CD4-positive, alpha-beta T cell treated with Interleukin-17A for 1 hour (primary cell): Measurements from ENCODE around the gene PTBP2.

Source experiments
- DNase-seq: peaks from one replicate; pipeline ENCODE4 v3.0.0-alpha.2; 2020

The PTBP2 gene, protein sequence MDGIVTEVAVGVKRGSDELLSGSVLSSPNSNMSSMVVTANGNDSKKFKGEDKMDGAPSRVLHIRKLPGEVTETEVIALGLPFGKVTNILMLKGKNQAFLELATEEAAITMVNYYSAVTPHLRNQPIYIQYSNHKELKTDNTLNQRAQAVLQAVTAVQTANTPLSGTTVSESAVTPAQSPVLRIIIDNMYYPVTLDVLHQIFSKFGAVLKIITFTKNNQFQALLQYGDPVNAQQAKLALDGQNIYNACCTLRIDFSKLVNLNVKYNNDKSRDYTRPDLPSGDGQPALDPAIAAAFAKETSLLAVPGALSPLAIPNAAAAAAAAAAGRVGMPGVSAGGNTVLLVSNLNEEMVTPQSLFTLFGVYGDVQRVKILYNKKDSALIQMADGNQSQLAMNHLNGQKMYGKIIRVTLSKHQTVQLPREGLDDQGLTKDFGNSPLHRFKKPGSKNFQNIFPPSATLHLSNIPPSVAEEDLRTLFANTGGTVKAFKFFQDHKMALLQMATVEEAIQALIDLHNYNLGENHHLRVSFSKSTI

DNA sequence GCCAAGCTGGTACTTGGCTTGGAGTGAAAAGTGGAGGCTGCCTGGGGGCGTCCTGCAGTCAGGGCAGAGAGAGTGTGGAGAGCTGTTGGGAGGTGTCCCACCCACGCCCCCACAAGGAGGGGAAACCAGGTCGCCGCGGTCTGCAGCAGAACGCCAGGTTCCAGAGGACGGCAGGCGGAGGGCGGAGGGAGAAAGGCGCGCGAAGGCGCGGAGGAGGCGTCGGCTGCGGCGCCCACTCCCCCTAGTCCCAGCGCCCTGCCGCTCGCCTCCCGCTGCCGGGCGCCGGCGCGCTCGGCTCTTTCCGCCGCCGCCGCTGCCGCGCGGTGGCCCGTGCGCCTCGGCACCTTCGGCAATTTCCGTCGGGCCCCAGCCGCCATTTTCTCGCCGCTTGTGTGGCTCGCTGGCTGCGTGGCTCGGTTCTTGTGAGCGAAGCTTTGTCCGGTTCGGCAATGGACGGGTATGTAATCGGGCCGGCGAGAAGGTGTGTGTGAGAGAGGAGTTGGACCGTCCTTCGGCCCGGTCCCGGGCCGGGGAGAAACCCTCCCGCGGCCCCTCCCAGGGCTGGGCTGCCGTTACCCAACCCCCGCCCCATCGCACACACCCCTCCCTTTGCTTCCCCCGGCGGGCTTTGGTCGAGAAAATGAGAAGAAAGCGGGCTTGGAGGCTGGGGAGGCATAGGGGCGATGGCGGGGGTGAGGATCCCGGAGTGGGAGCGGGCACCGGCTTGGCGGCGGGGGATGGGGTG is at the start of gene PTBP2:
TSS of gene PTBP2 (plus strand) at position 369 of the 745 bp plus-strand sequence. CDS start at position 450, 81 bp downstream.
- DNase-seq = peak; percentile 84

- DNase-seq = no peak
Observed at GRCh38 chr1:96674915-96675314, 46.7 kb upstream of the PTBP2 start.

- no peak for DNase-seq
Observed at GRCh38 chr1:96682056-96682455, 39.5 kb upstream of the PTBP2 start.

DNA sequence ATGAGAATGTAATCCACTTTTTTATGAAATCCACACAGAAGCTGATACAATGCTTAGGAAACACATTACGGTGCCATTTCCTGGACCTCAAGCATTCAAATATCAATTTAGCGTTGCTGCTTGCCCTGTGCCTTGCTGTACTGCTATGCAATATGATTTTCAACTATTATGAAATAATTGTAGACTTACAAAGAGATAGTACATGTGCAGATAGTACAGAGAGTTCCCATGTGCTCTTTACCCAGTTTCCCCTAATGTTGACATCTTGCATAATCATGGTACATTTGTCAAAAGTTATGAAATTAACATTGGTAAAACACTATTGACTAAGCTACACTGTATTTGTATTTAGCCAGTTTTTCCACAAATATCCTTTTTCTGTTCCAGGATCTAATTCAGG is 37.7 kb upstream of the PTBP2 start:
- no peak for DNase-seq

GRCh38 chr1:96684744-96685143 is 36.8 kb upstream of the PTBP2 start:
- no peak for DNase-seq

DNA sequence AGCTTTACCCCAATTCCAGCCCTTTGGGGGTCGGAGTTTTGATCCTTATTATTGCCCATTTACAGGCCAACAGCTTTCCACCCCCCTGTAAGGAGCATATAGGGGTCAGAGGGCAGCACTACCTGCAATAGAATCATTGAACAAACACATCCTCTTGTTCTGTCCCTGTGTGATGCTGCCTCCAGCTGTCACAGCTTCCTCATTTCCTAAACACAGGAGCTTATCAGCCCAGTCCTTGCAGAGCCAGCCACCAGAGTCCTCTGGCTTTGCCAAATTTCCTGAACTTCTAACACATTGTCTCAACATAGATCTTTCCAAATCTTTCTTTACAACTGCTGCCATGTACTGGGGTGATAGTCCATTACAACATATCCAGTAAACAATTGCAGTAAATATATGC is 32.8 kb upstream of the PTBP2 start:
- DNase-seq = no peak

GRCh38 chr1:96695954-96696353 is 25.6 kb upstream of the PTBP2 start:
- DNase-seq = no peak

DNA sequence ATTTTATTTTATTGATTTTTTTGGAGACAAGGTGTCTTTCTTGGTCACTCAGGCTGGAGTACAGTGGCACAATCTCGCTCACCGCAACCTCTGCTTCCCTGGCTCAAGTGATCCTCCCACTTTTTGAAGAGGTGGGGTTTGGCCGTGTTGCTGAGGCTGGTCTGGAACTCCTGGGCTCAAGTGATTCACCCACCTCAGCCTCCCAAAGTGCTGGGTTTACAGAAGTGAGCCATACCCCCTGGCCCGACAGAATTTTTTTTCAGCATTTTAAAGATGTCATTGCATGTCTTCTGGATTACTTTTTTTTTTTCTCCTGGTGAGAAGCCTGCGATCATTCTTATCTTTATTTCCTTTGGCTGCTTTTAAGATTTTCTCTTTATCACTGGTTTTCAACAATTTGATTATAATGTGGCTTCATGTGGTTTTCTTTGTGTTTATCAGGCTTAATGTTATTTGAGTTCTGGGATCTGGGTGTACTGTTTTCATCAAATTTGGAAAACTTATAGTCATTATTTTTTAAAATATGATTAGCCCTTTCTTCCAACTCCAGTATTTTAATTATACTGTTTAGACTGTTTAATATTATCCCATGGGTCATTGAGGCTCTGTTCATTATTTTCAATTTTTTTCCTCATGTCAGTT is 23.1 kb upstream of the PTBP2 start:
- DNase-seq = no peak

DNA sequence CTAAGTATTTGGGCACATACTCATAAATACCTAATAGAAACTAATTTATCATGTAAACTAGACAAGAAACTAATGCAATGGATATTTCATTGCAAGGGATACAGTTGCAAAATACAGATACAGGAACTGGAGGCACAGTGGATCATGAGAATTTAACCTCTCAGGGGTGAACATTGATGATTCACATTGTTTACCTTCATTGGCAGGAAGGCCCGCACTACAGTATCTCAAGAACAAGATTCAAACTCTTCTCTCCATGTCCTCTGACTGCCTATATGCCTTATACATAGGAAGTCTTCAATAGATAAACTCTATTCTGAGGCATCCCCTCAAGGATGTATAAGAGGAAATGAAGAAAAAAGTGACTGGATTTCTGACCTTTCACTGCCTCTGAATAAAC is 18.4 kb upstream of the PTBP2 start:
- DNase-seq = no peak

GRCh38 chr1:96707023-96707422 is 14.6 kb upstream of the PTBP2 start:
- DNase-seq = no peak

GRCh38 chr1:96708482-96708881 is 13.1 kb upstream of the PTBP2 start:
- DNase-seq = no peak

DNA sequence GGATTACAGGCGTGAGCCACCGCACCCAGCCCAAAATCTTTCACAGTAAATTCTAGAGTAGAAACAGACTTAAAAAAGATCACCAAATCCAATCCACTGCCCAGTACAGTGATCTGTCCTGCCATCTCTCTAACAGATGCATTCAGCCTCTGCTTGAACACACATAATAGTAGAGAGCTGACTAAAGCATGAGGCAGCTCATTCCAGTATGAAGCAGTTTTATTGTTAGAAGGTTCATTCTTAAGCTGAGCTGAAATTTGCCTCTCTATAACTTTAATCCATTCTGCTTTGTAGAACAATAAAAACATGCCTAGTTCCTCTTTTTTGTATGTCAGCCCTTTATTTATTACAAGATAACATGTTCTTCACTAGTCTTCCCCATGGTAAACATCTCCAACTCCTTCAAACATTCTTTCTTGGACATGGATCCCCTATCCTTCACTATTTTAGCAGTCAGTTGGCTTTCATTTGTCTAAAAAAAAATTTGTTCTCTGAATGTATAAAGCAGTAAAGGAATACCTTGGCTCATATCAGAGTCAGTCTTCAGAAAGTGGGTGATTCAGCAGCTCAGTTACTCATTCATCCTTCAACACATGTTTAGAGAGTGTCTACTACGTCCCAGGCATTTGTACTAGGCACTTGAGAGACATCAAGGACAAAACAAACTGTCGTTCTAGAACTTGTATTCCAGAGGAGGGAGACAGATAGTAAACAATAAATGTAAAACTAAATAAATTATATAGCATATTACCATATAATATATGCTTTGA is 10.7 kb upstream of the PTBP2 start:
- no peak for DNase-seq

GRCh38 chr1:96713649-96714048 is 7.9 kb upstream of the PTBP2 start:
- DNase-seq = no peak

DNA sequence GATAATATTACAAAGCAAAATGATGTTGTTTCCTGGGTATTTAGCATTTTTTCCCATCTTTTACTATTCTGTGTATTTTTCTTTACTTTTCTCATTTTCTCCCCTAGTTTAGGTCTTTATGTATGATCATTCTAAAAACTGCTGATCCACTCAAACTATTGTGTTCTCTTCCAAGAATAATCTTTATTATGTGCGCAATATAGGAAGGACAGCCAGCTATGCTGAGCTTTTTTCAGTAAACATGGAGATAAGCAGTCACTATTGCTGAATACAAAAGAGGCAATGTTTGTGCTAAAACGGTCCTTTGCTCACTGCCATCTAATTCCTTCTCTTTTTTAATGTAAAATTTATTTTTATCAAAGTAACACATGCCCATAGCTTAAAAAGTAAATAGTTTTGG is 6.7 kb upstream of the PTBP2 start:
- DNase-seq = no peak

- DNase-seq = no peak
Observed at GRCh38 chr1:96715482-96715881, 6.1 kb upstream of the PTBP2 start.

- no peak for DNase-seq
Observed at GRCh38 chr1:96721053-96721415, 550 bp upstream of the PTBP2 start.

DNA sequence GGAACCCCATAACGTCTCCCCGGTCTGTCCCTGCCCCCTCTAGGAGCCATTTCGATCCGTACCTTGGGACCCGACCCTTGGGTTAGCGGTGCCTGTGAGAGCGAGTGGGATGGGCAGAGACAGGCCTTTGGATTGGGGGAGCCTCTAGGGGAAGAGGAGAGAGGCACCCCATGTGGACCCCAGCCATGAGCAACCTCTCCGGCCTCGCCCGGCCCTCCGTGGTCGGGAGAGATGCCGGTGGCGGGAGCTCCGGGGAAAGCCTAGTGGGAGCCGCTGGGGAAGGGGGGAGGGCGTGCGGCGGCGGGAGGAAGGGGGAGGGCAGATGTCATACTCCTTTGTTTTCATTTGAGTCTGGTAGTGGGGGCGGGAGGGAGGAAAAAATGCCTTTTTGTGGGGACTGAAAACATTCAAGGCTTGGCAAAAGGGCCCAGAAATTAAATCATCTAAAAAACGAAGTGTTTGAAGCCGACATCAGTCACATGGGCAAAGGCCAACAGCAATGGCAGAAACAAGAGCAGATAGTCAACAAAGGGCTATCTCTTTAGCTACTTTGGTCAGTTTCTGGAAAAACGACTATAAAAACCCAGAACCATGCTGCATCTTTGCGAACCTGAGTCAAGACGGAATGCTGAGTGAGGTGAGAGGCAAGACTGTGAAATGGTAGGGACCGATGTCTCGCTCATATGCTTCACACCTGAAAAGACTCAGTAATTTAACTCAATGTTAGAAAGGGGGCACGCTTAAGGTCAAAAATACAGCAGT is 758 bp downstream of the PTBP2 start:
- no peak for DNase-seq

- no peak for DNase-seq
Observed at GRCh38 chr1:96722958-96723357, 1.4 kb downstream of the PTBP2 start.

DNA sequence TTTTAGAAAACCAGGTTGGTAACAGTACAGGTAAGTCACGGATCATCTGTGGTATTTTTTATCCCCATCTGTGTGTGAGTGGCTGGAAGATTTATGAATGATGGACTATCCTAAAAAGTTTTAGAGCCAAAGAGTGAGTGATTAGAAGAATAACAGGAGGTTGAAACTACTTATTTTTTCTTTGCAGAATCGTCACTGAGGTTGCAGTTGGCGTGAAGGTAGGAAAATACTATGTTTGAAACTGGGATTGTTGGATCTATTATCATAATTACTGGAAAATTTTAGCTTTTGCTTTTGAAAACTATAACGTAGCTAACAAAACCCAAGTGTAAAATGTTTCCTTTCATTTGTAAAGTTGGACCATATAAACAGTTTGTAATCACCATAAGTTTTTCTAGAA is 1.8 kb downstream of the PTBP2 start:
- DNase-seq = no peak

- DNase-seq = no peak
Observed at GRCh38 chr1:96723936-96724335, 2.4 kb downstream of the PTBP2 start.

GRCh38 chr1:96727860-96728259 is 6.3 kb downstream of the PTBP2 start:
- DNase-seq = no peak
